MCF 10A (cell line): Measurements from ENCODE around the gene KCNMA1. TPM values are rescaled to one million over a fixed set of nuclear protein-coding genes. Genes with fewer than 3 reads are reported as not detected.
A peak's percentile ranks its signal among the peaks of the same experiment; 100 is the strongest.

Experiments
- BruUV-seq: library from RNA; stranded (reverse); fragments of 400-500 nt; replicated peaks from 2 replicates; lab custom pipeline; 2021; lab: Mats Ljungman, UMichigan
- CTCF ChIA-PET: fragments of 300-600 bp; sonication (Branson Sonifier 250); formaldehyde crosslinking; extraction: SDS; loops from one replicate; lab custom pipeline; 2021; ENCODE audit warnings: antibody characterized with exemption, inconsistent platforms; lab: Yijun Ruan, JAX
- POLR2A ChIA-PET: fragments of 300-600, 350-650 bp; sonication (Branson Sonifier 250); formaldehyde crosslinking; extraction: SDS; loops from one replicate; lab custom pipeline; 2020; ENCODE audit warnings: antibody characterized with exemption, inconsistent platforms; lab: Yijun Ruan, JAX
- DNase-seq: peaks from one replicate; pipeline ENCODE4 v3.0.0-alpha.2; 2018; ENCODE audit not compliant: unreplicated experiment
- H3K27ac Mint-ChIP-seq: one replicate; pipeline ENCODE4 v1.8.0; 2022; ENCODE audit warnings: mild to moderate bottlenecking, low read depth, mixed read lengths; ENCODE audit not compliant: unreplicated experiment
- H3K27me3 Mint-ChIP-seq: one replicate; pipeline ENCODE4 v1.8.0; 2022; ENCODE audit warnings: mixed read lengths; ENCODE audit not compliant: insufficient read depth, unreplicated experiment
- H3K36me3 Mint-ChIP-seq: one replicate; pipeline ENCODE4 v1.8.0; 2022; ENCODE audit warnings: mild to moderate bottlenecking, moderate library complexity, mixed read lengths; ENCODE audit not compliant: insufficient read depth, unreplicated experiment
- H3K4me1 Mint-ChIP-seq: one replicate; pipeline ENCODE4 v1.8.0; 2022; ENCODE audit warnings: mixed read lengths; ENCODE audit not compliant: insufficient read depth, unreplicated experiment
- H3K4me3 Mint-ChIP-seq: one replicate; pipeline ENCODE4 v1.8.0; 2022; ENCODE audit warnings: mild to moderate bottlenecking, moderate library complexity, mixed read lengths; ENCODE audit not compliant: unreplicated experiment
- H3K9me3 Mint-ChIP-seq: one replicate; pipeline ENCODE4 v1.8.0; 2022; ENCODE audit warnings: mixed read lengths; ENCODE audit not compliant: unreplicated experiment
- CTCF ChIP-seq: fragments of 200-600 bp; IDR thresholded peaks from one replicate; pipeline ENCODE4 v1.8.0; 2022; ENCODE audit warnings: antibody characterized with exemption, mild to moderate bottlenecking; ENCODE audit not compliant: unreplicated experiment
- intact Hi-C: fragments of 100-400 bp; cut with micrococcal nuclease; formaldehyde crosslinking; loops from 2 replicates; pipeline ENCODE4 v1.14.1; 2022
- total RNA-seq: library from RNA; stranded (reverse); gene quantifications from 2 replicates; pipeline ENCODE4 v1.2.3, GENCODE V29; 2022

KCNMA1 gene
- total RNA-seq, 1 experiment from 2014 or later: 7.5 TPM

DNA sequence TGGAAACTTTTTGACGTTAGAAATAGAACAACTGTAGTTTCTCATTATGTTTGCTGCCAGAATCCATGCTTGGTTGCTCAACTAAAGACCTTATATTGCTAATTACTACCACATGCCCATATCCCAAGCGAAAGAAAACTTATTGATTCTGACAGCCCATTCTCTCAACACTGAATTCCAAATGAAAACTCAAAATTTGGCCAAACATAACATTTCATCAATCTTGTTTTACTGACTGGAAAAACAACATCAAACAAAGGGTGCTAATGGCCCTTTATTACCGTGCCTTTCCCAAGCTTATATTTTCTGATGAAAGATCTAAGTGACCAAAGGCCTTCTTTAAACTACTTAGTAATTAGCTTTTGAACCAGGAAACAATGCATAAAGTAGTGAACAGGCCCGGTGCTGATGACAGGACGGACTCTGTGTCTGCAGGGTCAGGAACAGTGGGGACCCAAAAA, 531.8 kb downstream of the KCNMA1 start:
- BruUV-seq: no TSS peak
- ChIA-PET POLR2A (interaction anchor here (1.0 kb wide), 1 partner anchor 667 kb away, joined by 3 read pairs; no protein-coding TSS in a partner anchor), CTCF (no interaction called here)
- no peaks in the 10 kb centered on the region for H3K27me3 Mint-ChIP-seq
- H3K27ac Mint-ChIP-seq: no peak overlapping the region
- no peaks in the 10 kb centered on the region for H3K36me3 Mint-ChIP-seq
- DNase-seq: no peak
- intact Hi-C loops: no loop called here
- no peak for TF ChIP-seq CTCF
- H3K4me3 Mint-ChIP-seq: no peak overlapping the region
- no peaks in the 10 kb centered on the region for H3K4me1 Mint-ChIP-seq
- no peaks in the 10 kb centered on the region for H3K9me3 Mint-ChIP-seq

- intact Hi-C loops: no loop called here
- Mint-ChIP-seq H3K4me1 (no peaks in the 10 kb centered on the region), H3K4me3 (no peak overlapping the region), H3K9me3 (no peaks in the 10 kb centered on the region), H3K36me3 (no peaks in the 10 kb centered on the region), H3K27ac (no peak overlapping the region), H3K27me3 (no peaks in the 10 kb centered on the region)
- ChIA-PET POLR2A (interaction anchor here (0.7 kb wide), 1 partner anchor 1069 kb away, joined by 3 read pairs; no protein-coding TSS in a partner anchor), CTCF (no interaction called here)
- no peak for TF ChIP-seq CTCF
- peak; percentile 53 for DNase-seq
- BruUV-seq: no TSS peak
Observed at GRCh38 chr10:77104459-77104980, 533.1 kb downstream of the KCNMA1 start.

- H3K4me1 Mint-ChIP-seq: no peaks in the 10 kb centered on the region
- CTCF ChIA-PET: interaction anchor here (0.5 kb wide), 1 partner anchor 8 kb away, joined by 3 read pairs; no protein-coding TSS in a partner anchor
- intact Hi-C loops: no loop called here
- H3K9me3 Mint-ChIP-seq: no peaks in the 10 kb centered on the region
- no peak for DNase-seq
- no peak for TF ChIP-seq CTCF
- H3K27me3 Mint-ChIP-seq: no peaks in the 10 kb centered on the region
- no TSS peak for BruUV-seq
- no peak overlapping the region for H3K4me3 Mint-ChIP-seq
- no peak overlapping the region for H3K27ac Mint-ChIP-seq
- POLR2A ChIA-PET: no interaction called here
- H3K36me3 Mint-ChIP-seq: no peaks in the 10 kb centered on the region
Observed at GRCh38 chr10:77103213-77103612, 534.4 kb downstream of the KCNMA1 start.

DNA sequence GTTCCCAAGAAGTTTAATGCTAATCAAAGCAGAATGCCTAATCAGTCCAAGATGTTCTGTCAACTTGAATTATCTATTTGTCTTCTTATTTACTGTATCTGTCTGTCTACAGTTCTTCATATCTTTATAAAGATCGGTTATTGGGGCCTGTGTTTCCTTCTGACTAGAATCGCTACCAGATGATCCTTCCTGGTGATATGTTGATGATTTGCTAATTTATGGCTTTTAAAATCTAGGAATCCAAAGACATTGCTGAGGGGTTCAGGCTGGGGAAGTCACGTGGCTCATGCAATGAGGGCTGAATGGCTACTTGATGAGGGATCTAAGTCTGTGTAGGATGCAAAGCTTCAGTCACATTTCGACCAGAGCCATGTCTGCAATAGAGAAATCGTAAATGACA, 536.3 kb downstream of the KCNMA1 start:
- CTCF ChIA-PET: interaction anchor here (0.7 kb wide), 1 partner anchor 1171 kb away, joined by 3 read pairs; no protein-coding TSS in a partner anchor
- Mint-ChIP-seq H3K9me3 (no peaks in the 10 kb centered on the region), H3K36me3 (no peaks in the 10 kb centered on the region), H3K4me1 (no peaks in the 10 kb centered on the region), H3K27ac (no peak overlapping the region), H3K27me3 (no peaks in the 10 kb centered on the region), H3K4me3 (no peak overlapping the region)
- TF ChIP-seq CTCF: no peak
- POLR2A ChIA-PET: no interaction called here
- no peak for DNase-seq
- no TSS peak for BruUV-seq
- intact Hi-C loops: no loop called here
